SK-N-DZ (cell line): ENCODE data around the gene HNRNPUL2.
A peak's percentile ranks its signal among the peaks of the same experiment; 100 is the strongest.

Experiments
- DNase-seq: peaks from one replicate; pipeline ENCODE4 v3.0.0-alpha.2; 2015; ENCODE audit warnings: low spot score
- small RNA-seq, 2 experiments: library from RNA; depleted of rRNA; stranded (forward); fragments of <200 nt; gene quantifications; one replicate each; pipeline ENCODE3, GENCODE V24; 2014

HNRNPUL2 gene

DNA sequence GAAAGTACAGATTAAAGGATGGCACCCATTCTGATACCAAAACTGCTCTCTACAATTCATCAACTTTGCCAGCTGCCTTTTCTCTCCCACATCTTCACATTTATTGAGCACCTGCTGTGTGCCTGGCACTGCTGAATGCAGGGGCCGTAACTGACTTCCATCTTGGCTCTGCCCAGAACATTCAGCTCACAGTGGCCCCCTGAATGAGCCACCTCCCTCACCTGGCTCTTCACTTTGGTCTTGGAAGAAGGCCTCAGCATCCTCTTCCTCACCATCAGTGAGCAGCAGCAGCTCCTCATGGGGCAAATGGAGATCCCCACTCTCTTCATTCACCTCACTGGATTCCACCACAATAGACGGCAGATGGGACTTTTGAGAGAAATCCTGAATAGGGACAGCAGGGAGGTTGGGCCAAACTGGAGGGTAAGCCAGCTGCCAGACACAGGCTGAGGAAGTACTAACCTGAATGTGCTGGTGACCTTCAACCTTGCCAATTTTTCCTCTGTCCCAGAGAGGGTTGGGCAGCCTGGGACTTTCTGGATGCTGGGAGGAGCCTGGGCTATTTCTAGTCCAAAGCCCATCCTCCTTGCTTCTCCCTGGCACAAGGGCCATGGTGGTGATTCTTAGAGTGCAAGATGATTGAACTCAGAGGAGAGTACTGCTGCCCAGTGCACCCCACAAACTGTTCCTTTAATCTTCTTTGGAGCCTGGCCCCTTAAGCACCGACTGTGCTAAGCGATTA lies 57.7 kb downstream of the HNRNPUL2 start:
- DNase-seq = peak; percentile 30

DNA sequence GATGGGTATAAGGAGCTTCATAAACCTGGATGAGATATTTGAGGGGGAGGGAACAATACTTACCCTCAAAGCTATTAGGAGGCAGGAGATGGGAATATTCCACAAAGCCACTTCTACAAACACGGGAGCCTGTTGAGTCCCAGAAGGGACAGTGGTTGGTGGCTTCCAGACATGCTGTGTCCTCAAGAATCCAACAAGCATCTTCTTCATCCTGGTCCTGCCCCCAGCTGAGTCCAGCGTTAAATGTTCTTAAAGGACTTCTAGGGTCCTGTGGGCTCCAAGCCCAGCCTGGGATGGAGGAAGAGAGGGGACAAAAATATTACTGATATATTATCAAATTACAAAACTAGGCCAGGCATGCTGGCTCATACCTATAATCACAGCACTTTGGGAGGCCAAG lies 59.8 kb downstream of the HNRNPUL2 start:
- no peak for DNase-seq

DNA sequence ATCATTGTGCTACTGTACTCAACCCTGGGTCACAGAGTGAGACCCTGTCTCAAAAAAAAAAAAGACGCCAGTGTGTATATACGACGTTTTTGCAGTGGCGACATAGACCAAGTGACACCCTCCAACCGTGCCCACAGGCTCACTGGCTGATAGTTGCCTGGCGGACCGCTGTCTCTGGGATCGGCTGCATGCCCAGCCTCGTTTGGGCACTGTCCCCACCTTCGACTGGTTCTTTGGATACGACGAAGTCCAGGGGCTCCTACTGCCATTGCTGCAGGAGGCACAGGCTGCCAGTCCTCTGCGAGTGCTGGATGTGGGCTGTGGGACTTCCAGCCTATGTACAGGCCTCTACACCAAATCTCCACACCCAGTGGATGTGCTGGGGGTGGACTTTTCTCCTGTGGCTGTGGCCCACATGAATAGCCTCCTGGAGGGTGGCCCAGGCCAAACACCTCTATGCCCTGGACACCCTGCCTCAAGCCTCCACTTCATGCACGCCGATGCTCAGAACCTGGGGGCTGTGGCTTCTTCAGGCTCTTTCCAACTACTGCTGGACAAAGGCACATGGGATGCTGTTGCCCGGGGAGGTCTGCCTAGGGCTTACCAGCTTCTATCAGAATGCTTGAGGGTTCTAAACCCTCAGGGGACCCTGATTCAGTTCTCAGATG lies 60.9 kb downstream of the HNRNPUL2 start:
- DNase-seq = no peak

DNA sequence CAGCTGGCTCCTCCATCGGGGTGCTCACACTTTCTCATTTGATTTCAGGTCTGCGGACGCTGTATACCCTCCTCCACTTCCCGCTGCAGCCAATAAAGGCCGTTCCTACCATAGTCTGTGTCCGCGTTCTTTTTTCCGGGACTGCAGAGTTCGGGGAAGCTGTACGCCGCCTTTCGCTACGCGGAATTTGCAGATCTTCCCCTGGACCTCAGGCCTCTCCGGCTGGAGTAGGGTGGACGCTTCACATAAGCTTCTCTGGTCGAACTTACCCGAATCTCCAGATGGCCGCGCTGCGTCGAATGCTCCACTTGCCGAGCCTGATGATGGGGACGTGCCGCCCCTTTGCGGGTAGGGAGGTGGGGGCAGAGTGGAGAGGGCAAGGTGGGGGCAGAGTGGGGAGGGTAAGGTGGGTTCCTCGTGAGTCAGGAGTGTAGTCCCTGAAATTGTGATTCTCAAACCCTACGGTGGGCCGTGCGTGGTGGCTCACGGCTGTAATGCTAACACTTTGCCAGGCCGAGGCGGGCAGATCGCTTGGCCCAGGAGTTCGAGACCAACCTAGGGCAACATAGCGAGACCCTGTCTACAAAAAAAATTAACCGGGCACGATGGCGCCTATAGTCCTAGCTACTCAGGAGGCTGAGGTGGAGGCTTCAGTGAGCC lies 61.5 kb downstream of the HNRNPUL2 start:
- peak; percentile 40 for DNase-seq

DNA sequence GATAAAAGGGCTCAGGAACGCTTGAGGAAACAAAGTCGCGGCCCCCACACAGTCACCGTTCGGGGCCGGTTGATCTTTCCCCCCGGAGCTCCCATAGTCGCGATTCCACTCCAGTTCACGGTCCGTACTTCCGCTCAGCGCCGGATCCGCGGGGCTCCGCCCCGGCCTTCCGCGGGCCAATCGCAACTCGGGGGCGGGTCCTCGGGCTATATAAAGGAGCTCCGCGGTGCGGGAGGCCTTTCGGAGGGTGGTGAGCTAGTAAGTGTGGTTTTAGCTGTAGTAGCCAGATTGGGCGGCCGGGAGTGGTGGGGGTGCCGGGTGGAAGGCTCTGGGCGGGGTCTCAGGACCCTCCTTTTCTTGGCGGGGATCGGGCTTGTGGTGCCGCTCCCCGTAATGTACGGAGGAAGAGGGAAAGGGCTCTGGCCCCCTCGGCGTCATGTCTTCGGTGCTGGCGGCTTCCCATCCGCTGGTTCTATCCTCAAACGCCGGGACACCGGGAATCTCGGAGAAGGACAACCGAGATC lies 62.1 kb downstream of the HNRNPUL2 start, which contains the start of the genes C11orf98 and CSKMT:
Gene C11orf98 (minus strand): TSS at position 136 of the 524 bp plus-strand sequence. CDS start 41 bp downstream, at position 95.
Gene CSKMT (plus strand): TSS at position 238 of the 524 bp plus-strand sequence. CDS start 568 bp downstream, outside the sequence.
- DNase-seq = peak; percentile 94

DNA sequence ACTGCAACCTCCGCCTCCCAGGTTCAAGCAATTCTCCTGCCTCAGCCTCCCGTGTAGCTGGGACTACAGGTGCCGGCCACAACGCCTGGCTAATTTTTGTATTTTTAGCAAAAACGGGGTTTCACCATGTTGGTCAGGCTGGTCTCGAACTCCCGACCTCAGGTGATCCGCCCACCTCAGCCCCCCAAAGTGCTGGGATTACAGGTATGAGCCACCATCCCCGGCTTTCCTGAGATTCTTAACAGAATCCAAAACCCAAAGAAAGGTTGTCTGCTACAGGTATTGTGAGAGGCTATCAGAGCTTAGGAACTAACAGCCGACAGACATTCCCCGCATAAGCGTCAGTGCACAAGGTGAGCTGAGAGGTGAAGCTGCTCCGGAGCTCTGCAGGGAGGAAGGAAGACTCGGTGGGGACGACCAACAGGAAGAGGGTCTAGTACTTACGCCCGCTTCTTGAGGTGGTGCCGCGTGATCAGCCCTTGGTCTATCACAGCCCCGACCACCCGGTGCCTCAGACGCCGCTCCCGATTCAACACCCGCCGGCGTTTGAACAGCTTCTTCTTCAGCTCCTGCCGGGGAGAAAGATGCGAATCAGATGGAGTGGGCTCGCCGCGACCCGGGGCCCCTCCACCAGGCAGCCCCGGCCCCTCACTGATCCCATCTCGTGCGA lies 62.7 kb downstream of the HNRNPUL2 start:
- DNase-seq = peak; percentile 86

Small RNAs within 50 kb of the gene (small RNA-seq; reads per million reads assigned to genes)
- gene SNORA57 = 0 reads per million in 2 experiments
